Testis (tissue), 2 donors: ENCODE results near the gene IMMP2L.

Experiments used
- POLR2A ChIP-seq: fragments of 450-650 bp; IDR thresholded peaks from one replicate; pipeline ENCODE4 v1.6.1; 2017; ENCODE audit warnings: antibody characterized with exemption, mild to moderate bottlenecking, moderate library complexity
- TF ChIP-seq, protein P1 (sequence below), 3 experiments: fragments of 450-650 bp in 2 of 3; fragments of 200-600 bp in 1 of 3; sonication (generic) in 1 of 3; IDR thresholded peaks; one replicate each; pipeline ENCODE4 v1.5.1; 2016 to 2019; ENCODE audit warnings: antibody characterized with exemption in 3 of 3, mild to moderate bottlenecking in 2 of 3, moderate library complexity in 1 of 3

DNA sequence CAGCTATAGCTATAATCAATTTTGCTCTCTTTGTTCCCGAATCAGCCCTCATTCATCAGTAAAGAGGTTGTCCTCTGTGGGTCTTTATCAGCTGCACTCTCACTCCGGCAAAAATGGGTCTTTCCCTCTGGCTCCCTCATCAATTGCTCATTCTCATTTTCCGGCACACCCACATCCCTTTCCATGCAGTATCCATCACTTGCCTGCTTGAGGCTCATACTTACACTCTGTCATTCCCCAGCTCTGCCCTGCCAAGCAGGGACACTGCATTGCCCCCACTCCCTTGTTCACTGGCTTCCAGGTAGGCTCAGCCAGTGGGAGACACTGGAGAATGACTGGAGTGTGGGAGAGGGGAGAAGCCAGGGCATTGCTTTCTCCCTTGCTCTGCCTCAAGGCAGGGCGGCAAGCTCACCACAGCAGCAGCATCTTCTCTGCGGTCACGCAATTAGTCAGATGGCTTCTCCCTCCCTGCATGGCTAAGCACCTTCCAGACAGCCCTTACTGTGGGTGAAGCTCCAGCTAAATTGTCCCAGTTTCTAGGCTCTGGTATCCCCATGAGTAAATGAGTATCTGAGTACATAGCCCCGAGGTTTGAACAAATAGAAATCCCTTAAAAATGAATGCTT is 942.1 kb downstream of the IMMP2L start:
- TF ChIP-seq, protein P1, sequence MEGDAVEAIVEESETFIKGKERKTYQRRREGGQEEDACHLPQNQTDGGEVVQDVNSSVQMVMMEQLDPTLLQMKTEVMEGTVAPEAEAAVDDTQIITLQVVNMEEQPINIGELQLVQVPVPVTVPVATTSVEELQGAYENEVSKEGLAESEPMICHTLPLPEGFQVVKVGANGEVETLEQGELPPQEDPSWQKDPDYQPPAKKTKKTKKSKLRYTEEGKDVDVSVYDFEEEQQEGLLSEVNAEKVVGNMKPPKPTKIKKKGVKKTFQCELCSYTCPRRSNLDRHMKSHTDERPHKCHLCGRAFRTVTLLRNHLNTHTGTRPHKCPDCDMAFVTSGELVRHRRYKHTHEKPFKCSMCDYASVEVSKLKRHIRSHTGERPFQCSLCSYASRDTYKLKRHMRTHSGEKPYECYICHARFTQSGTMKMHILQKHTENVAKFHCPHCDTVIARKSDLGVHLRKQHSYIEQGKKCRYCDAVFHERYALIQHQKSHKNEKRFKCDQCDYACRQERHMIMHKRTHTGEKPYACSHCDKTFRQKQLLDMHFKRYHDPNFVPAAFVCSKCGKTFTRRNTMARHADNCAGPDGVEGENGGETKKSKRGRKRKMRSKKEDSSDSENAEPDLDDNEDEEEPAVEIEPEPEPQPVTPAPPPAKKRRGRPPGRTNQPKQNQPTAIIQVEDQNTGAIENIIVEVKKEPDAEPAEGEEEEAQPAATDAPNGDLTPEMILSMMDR (IDR thresholded peaks at IDR 0.05): no peak
- no peak for TF ChIP-seq POLR2A
